Fibroblast of skin of right quadriceps (primary cell): ENCODE results near the gene CDC34.

Experiments used
- DNase-seq: peaks from one replicate; pipeline ENCODE4 v3.0.0-alpha.2; 2013

Gene CDC34

GRCh38 chr19:589693-590395 lies 58.3 kb downstream of the CDC34 start, which contains the start of gene HCN2:
Gene HCN2 (plus strand): TSS chr19:589881. CDS start chr19:589946, 65 bp downstream.
- no peak for DNase-seq

DNA sequence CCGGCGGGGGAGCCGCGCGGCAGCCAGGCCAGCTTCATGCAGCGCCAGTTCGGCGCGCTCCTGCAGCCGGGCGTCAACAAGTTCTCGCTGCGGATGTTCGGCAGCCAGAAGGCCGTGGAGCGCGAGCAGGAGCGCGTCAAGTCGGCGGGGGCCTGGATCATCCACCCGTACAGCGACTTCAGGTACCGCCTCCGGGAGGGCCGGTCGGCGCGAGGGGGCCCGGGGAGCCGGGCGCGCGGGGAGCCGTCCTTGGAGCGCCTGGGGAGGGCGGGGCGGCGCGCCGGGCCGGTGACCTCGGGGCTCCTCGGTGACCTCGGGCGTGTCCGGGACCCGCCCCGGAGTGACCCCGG lies 58.8 kb downstream of the CDC34 start:
- DNase-seq, result peak; percentile 30

- DNase-seq, result no peak
Measured at GRCh38 chr19:590750-591098, 59.2 kb downstream of the CDC34 start.

DNA sequence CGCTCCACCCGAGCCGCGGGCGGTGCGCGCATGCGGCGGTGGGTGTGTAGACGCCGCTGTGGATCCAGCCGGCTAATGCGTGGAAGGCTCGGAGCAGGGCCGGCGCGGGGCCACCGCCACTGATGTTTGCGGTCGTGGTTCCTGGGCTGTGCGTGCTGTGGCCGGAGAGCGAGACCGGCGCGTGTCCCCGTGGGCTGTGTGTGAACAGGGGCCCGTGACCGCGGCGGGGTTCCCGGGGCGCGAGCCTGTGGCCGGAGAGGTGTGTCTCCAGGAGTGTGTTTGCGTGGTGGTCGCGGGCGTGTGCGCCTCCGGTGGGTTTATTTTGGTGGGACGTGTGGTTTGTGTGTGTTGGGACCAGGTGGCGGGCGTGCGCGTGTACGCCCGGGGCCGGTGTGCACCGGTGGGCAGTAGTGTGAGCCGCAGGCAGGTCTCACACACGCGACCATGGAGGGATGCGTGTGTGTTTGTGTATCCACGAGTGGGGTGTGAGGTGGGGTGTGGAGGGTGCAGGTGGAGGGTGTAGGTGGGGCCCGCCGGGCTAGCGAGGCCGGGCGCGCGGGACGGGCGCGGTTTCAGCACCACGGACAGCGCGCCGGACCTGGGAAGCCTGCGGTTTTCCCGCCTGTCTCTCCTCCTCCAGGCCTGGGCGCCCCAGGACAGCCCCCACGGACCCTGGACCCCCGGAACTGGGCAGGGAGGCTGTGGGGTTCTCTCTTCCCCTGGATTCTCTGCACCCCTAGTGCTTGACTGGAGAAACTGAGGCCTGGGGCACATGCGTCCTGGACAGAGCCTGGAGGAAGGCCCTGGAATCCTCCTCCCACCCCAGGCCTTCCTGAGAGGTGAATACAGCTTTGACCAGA lies 59.8 kb downstream of the CDC34 start:
- DNase-seq, result no peak
